ENCODE results near the gene HMGXB3. TPM values are rescaled to one million over a fixed set of nuclear protein-coding genes. Genes with fewer than 3 reads are reported as not detected.
A peak's percentile ranks its signal among the peaks of the same experiment; 100 is the strongest.

Gene HMGXB3
- total and polyA plus RNA-seq, 11 donors, result 10.7 to 25.9 (median 17.5) TPM

- intact Hi-C loops (cut with DNase I), result loop anchor here in 1 of 10 donors (5.0 kb wide), 1 partner anchor 34 kb away; no protein-coding TSS in a partner anchor
- no peak overlapping the region for H3K4me3 ChIP-seq
- H3K36me3 ChIP-seq, result peaks cover 0 to 87% (median 0%) of the 10 kb centered on the region in 9 donors
- peak in 2 of 5 donors; percentile 3 to 12 for DNase-seq
- 72 to 93% (median 87%) methylated on average over 5 of the region's 5 CpGs for WGBS, 4 donors
- H3K27me3 ChIP-seq, result no peaks in the 10 kb centered on the region
- H3K27ac ChIP-seq, result no peak overlapping the region
- H3K9me3 ChIP-seq, result no peaks in the 10 kb centered on the region
- no peak for TF ChIP-seq CTCF (IDR thresholded peaks at IDR 0.05)
- no peak for TF ChIP-seq POLR2A (IDR thresholded peaks at IDR 0.05)
- ATAC-seq, result no peak
- peaks cover 0 to 14% (median 0%) of the 10 kb centered on the region in 12 donors for H3K4me1 ChIP-seq
These were observed 72.6 kb downstream of the HMGXB3 start for GRCh38 chr5:150073086-150073625.

- 84 to 94% (median 87%) methylated on average over 3 of the region's 3 CpGs for WGBS, 4 donors
- peak in 1 of 5 donors; percentile 0 for DNase-seq
- H3K27me3 ChIP-seq, result no peaks in the 10 kb centered on the region
- no peak for ATAC-seq
- H3K36me3 ChIP-seq, result peaks cover 0 to 85% (median 0%) of the 10 kb centered on the region in 9 donors
- intact Hi-C loops (cut with DNase I), result loop anchor here in 1 of 10 donors (5.0 kb wide), 1 partner anchor 34 kb away; no protein-coding TSS in a partner anchor
- no peak for TF ChIP-seq POLR2A (IDR thresholded peaks at IDR 0.05)
- TF ChIP-seq CTCF (IDR thresholded peaks at IDR 0.05), result no peak
- no peak overlapping the region for H3K27ac ChIP-seq
- no peaks in the 10 kb centered on the region for H3K9me3 ChIP-seq
- peaks cover 0 to 9% (median 0%) of the 10 kb centered on the region in 12 donors for H3K4me1 ChIP-seq
- no peak overlapping the region for H3K4me3 ChIP-seq
These were observed 73.1 kb downstream of the HMGXB3 start for GRCh38 chr5:150073677-150074076.

GRCh38 chr5:150075233-150075632, 74.7 kb downstream of the HMGXB3 start:
- no peak for DNase-seq
- no peak for ATAC-seq
- Histone ChIP-seq H3K27ac (no peak overlapping the region), H3K4me1 (peaks cover 0 to 8% (median 0%) of the 10 kb centered on the region in 12 donors), H3K27me3 (no peaks in the 10 kb centered on the region), H3K36me3 (peaks cover 0 to 86% (median 0%) of the 10 kb centered on the region in 9 donors), H3K4me3 (no peak overlapping the region), H3K9me3 (no peaks in the 10 kb centered on the region)
- WGBS, 4 donors, result 48 to 96% (median 82%) methylated on average over 4 of the region's 4 CpGs
- TF ChIP-seq POLR2A (IDR thresholded peaks at IDR 0.05) (no peak), CTCF (IDR thresholded peaks at IDR 0.05) (no peak)
- intact Hi-C loops (cut with DNase I), result no loop called here

- 88 to 92% (median 90%) methylated on average over 3 to 4 of the region's 4 CpGs for WGBS, 4 donors
- ATAC-seq, result no peak
- intact Hi-C loops (cut with DNase I), result no loop called here
- peak in 1 of 5 donors; percentile 13 for DNase-seq
- Histone ChIP-seq H3K9me3 (no peaks in the 10 kb centered on the region), H3K27ac (no peak overlapping the region), H3K4me3 (no peak overlapping the region), H3K4me1 (peaks cover 0 to 10% (median 0%) of the 10 kb centered on the region in 12 donors), H3K36me3 (peaks cover 0 to 86% (median 0%) of the 10 kb centered on the region in 9 donors), H3K27me3 (no peaks in the 10 kb centered on the region)
- no peak for TF ChIP-seq CTCF (IDR thresholded peaks at IDR 0.05)
These were observed 75.3 kb downstream of the HMGXB3 start for GRCh38 chr5:150075806-150076205.

Data from heart left ventricle (tissue), 16 donors.